ENCODE data around the gene SSTR1.
"Not testable (repeated sequence)": the region's sequence is repeated elsewhere in the genome, so short reads cannot be mapped to it uniquely, and the experiment has no call there.

SSTR1 gene, protein sequence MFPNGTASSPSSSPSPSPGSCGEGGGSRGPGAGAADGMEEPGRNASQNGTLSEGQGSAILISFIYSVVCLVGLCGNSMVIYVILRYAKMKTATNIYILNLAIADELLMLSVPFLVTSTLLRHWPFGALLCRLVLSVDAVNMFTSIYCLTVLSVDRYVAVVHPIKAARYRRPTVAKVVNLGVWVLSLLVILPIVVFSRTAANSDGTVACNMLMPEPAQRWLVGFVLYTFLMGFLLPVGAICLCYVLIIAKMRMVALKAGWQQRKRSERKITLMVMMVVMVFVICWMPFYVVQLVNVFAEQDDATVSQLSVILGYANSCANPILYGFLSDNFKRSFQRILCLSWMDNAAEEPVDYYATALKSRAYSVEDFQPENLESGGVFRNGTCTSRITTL

GRCh38 chr14:38207736-38208617, at the start of gene SSTR1:
TSS of gene SSTR1 (plus strand) at chr14:38207904. CDS start at chr14:38209390, 1,486 bp downstream.
- DNase-seq (ENCODE audit: low read depth) = no peak

- DNase-seq (ENCODE audit: low read depth) = no peak
Observed at GRCh38 chr14:38158468-38158867, 49.2 kb upstream of the SSTR1 start.

DNA sequence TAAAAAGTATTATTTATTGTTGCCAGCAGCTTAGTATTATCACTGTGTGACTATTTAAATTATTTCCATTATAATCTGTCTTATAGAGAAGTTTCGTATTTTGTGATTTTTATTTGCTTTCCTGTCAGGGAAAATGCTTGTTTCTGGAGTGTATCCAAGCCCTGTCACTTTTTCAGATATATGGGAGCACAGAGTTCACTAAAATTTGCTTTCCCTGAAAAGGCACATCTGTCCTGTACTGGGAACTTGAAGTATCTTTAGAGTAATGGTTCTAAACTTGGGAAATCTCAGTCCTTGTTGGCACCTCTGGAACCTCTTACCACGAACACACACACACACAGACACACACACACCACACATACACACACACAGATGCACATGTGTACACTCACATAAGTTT, 39.3 kb upstream of the SSTR1 start:
- no peak for DNase-seq (ENCODE audit: low read depth)

- no peak for DNase-seq (ENCODE audit: low read depth)
Observed at GRCh38 chr14:38171197-38171596, 36.5 kb upstream of the SSTR1 start.

- DNase-seq (ENCODE audit: low read depth) = no peak
Observed at GRCh38 chr14:38174711-38175110, 33.0 kb upstream of the SSTR1 start.

DNA sequence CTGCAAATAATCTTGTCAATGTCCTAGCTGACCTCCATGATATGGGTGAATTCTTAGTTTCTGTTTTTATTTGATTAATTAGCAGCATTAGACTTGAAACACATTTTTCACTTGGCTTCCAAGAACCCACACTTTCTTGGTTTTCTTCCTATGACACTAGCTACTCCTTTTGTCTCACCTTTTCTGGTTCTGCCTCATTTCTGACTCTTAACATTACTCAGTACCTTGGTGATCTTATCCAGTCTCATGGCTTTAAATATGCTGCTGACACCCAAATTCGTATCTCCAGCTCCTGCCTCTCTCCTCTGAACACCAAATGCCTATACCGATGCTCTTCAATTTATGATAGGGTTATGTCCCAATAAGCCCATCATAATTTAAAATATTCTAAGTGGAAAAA, 32.0 kb upstream of the SSTR1 start:
- no peak for DNase-seq (ENCODE audit: low read depth)

DNA sequence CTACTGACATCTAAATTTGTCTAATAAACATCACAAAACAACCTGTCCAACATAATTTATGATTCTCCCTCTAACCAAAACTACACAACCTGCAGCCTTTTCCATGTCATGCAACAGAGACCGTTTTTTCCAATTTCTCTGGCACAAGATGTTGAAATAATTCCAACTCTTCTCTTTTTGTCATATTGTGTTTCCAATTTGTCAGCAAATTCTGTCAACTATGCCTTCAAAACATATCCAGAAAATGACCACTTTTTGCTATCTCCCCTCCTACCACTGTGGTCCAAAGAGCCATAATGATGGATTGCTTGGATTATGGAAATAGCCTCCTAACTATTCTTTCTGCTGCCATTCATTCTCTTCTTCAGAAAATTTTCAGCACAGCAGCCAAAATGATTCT, 31.3 kb upstream of the SSTR1 start:
- no peak for DNase-seq (ENCODE audit: low read depth)

GRCh38 chr14:38184132-38184531, 23.6 kb upstream of the SSTR1 start:
- no peak for DNase-seq (ENCODE audit: low read depth)

GRCh38 chr14:38185671-38186070, 22.0 kb upstream of the SSTR1 start:
- no peak for DNase-seq (ENCODE audit: low read depth)

DNA sequence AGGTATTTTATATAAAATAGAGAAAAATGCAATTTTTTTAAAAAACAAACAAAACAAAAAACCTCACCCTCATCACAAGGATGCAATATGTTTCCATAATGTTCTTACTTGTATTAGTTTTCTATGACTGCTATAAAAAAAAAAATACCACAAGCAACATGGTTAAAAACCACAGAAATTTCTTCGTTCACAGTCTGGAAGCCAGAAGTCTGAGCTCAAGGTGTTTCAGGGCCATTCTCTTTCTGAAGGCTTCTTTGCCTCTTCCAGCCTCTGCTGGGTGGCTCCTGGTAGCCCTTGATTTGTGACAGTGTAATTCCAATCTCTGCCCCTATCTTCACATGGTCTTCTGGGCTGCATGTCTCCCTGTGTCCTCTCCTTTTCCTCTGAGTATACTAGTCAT, 21.5 kb upstream of the SSTR1 start:
- DNase-seq (ENCODE audit: low read depth) = no peak

DNA sequence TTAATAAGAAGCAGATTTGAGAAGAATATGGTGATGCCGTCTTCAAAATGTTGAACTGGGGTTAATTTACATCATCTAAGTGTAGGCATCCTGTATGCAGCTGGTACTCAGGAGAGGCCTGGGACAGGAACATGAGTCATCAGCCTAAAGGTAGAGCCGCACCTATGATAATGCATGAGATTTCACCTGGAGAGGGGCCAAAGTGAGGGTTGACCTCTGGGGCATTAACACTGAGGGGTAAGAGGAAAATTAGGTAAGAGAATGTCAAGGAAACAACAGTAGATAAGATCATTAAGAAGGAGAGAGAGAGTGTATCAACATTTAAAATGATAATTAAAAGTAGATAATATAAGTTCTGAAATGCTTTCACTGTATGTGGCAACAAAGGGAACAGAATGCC, 20.2 kb upstream of the SSTR1 start:
- DNase-seq (ENCODE audit: low read depth) = no peak

GRCh38 chr14:38189930-38190726, 17.6 kb upstream of the SSTR1 start:
- no peak for DNase-seq (ENCODE audit: low read depth)

DNA sequence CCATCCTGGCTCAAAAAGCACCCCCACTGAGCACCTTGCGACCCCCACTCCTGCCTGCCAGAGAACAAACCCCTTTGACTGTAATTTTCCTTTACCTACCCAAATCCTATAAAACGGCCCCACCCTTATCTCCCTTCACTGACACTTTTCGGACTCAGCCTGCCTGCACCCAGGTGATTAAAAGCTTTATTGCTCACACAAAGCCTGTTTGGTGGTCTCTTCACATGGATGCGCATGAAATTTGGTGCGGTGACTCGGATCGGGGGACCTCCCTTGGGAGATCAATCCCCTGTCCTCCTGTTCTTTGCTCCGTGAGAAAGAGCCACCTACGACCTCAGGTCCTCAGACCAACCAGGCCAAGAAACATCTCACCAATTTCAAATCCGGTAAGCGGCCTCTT, 16.9 kb upstream of the SSTR1 start:
- not testable (repeated sequence) for DNase-seq (ENCODE audit: low read depth)

DNA sequence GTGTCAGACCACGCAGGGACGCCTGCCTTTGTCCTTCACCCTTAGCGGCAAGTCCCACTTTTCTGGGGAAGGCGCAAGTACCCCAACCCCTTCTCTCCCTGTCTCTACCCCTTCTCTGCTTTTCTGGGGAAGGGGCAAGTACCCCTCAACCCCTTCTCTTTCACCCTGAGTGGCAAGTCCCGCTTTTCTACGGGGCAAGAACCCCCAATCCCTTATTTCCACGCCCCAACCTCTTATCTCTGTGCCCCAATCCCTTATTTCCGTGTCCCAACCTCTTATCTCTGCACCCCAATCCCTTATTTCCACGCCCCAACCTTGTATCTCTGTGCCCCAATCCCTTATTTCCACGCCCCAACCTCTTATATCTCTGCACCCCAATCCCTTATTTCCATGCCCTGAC, 16.2 kb upstream of the SSTR1 start:
- not testable (repeated sequence) for DNase-seq (ENCODE audit: low read depth)

DNA sequence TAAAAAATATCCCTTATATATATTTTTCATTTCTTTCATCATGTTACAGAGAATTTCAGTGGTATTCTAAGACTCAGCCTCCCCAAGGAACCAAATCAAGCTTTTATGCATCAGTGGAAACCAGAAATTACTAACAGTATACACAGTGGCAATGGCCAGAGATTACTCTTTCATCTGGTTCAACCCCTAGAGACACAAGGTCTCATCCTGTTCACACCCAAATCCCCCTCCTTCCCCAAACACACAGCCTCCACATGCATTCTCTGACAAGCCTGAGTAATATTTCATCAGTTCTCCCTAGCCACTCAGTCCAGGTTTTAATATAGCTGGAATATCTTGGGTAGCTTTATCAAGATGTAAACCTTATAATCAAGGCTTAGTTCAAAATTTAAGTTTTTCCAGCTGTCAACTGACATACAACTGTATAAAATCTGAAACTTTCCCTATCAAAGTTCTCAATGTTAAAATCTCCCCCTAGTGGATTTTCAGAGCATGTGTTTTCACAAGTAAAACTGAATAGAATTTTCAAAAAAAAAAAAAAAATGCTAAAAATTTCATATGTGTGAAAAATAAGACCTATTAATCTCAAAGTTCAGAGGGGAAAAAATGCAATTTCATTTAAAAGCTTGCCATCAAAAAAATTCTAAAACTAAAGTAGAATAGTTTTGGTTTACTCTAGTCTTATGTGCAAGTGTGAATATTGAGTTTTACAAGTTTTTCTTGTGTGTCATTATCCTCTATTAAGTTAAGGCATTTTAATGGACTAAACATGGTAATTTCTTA, 10.5 kb upstream of the SSTR1 start:
- DNase-seq (ENCODE audit: low read depth) = no peak

GRCh38 chr14:38197784-38198335, 9.8 kb upstream of the SSTR1 start:
- no peak for DNase-seq (ENCODE audit: low read depth)

DNA sequence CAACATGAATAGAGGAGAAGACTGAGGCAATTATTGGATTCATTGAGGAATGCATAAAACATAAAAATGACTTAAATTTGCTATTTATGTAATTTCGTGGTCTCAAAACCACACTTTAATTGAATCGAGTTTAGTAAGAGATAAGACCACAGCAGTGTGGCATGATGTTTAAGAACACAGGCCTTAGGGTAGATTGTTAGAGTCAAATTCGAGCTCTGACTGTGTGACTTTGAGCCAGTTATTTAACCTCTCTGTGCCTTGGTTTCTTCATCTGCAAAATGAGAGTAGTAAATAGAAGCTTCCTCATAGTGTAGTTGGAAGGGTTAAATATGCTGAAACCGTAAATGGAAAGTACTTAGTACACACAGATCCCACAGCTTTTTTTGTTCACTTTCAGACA, 9.3 kb upstream of the SSTR1 start:
- no peak for DNase-seq (ENCODE audit: low read depth)

GRCh38 chr14:38199076-38199475, 8.6 kb upstream of the SSTR1 start:
- no peak for DNase-seq (ENCODE audit: low read depth)

DNA sequence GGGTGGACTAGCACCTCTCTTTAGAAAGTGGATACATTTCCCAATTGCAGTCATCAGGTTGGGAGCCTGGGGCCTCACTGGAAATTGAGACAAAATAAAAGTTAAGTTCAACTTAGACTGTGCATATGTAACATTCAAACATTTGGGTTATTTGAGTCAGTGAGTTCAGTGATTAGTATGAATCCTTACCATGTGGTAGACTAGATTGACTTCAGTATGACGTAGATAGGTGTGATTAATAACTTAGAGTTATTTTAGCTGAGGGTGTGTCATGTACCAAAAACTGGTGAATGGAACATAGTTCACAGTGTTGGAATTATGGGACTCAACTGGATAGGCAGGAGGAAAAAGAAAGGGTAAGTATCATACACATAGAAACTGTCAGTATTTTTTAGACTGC, 8.0 kb upstream of the SSTR1 start:
- DNase-seq (ENCODE audit: low read depth) = no peak

GRCh38 chr14:38201137-38201828, 6.4 kb upstream of the SSTR1 start:
- no peak for DNase-seq (ENCODE audit: low read depth)
